DMS153 treated with DMSO at 0.1 percent for 48 hours (cell line): ENCODE results near the gene PIBF1.
"Not testable (repeated sequence)": the region's sequence is repeated elsewhere in the genome, so short reads cannot be mapped to it uniquely, and the experiment has no call there.

ENCODE experiments used
- DNase-seq: peaks from one replicate; lab custom pipeline; 2025; ENCODE audit not compliant: unreplicated experiment; lab: John Stamatoyannopoulos, UW

The PIBF1 gene

GRCh38 chr13:73001971-73002370, 220.0 kb downstream of the PIBF1 start:
- DNase-seq = no peak

GRCh38 chr13:73011751-73012150, 229.8 kb downstream of the PIBF1 start:
- DNase-seq = no peak

GRCh38 chr13:73015805-73016204, 233.9 kb downstream of the PIBF1 start:
- DNase-seq = no peak

GRCh38 chr13:73018336-73018735, 236.4 kb downstream of the PIBF1 start:
- DNase-seq = no peak

- no peak for DNase-seq
These were observed 243.5 kb downstream of the PIBF1 start for GRCh38 chr13:73025217-73026012.

- no peak for DNase-seq
These were observed 253.0 kb downstream of the PIBF1 start for GRCh38 chr13:73034901-73035300.

- no peak for DNase-seq
These were observed 253.7 kb downstream of the PIBF1 start for GRCh38 chr13:73035660-73036059.

GRCh38 chr13:73036566-73036965, 254.6 kb downstream of the PIBF1 start:
- no peak for DNase-seq

GRCh38 chr13:73038064-73038463, 256.1 kb downstream of the PIBF1 start:
- no peak for DNase-seq

- no peak for DNase-seq
These were observed 257.5 kb downstream of the PIBF1 start for GRCh38 chr13:73039201-73040108.

- no peak for DNase-seq
These were observed 258.6 kb downstream of the PIBF1 start for GRCh38 chr13:73040484-73040883.

- no peak for DNase-seq
These were observed 259.1 kb downstream of the PIBF1 start for GRCh38 chr13:73040968-73041596.

- no peak for DNase-seq
These were observed 263.1 kb downstream of the PIBF1 start for GRCh38 chr13:73045031-73045430.

GRCh38 chr13:73048615-73049014, 266.7 kb downstream of the PIBF1 start:
- DNase-seq = not testable (repeated sequence)

GRCh38 chr13:73054712-73055111, 272.8 kb downstream of the PIBF1 start:
- no peak for DNase-seq

- DNase-seq = no peak
These were observed 274.1 kb downstream of the PIBF1 start for GRCh38 chr13:73055813-73056564.

GRCh38 chr13:73056565-73056962, 274.6 kb downstream of the PIBF1 start:
- no peak for DNase-seq

GRCh38 chr13:73057284-73058063, 275.5 kb downstream of the PIBF1 start:
- DNase-seq = no peak

- no peak for DNase-seq
These were observed 276.1 kb downstream of the PIBF1 start for GRCh38 chr13:73058064-73058313.

- DNase-seq = no peak
These were observed 276.5 kb downstream of the PIBF1 start for GRCh38 chr13:73058432-73058735.
